Measurements from ENCODE around the gene ZNF662. TPM values are rescaled to one million over a fixed set of nuclear protein-coding genes. Genes with fewer than 3 reads are reported as not detected.
A peak's percentile ranks its signal among the peaks of the same experiment; 100 is the strongest.

Gene ZNF662
- total and polyA plus RNA-seq, 3 experiments from 2014 or later: 1.1 to 1.5 TPM; not detected in 1

GRCh38 chr3:42873221-42873982 lies 32.5 kb upstream of the ZNF662 start:
- no peaks in the 10 kb centered on the region for H3K4me1 Mint-ChIP-seq
- H3K27ac Mint-ChIP-seq: no peak overlapping the region
- no peaks in the 10 kb centered on the region for H3K36me3 Mint-ChIP-seq
- H3K27me3 Mint-ChIP-seq: peaks cover 3 to 7% of the 10 kb centered on the region in 2 donors
- H3K36me3 ChIP-seq (ENCODE audit: insufficient read depth, low read length): no peaks in the 10 kb centered on the region
- H3K27me3 ChIP-seq (ENCODE audit: insufficient read depth, low read length, poor library complexity, severe bottlenecking): no peaks in the 10 kb centered on the region
- POLR2A ChIA-PET: no interaction called here
- H3K4me3 ChIP-seq (ENCODE audit: low read length): no peak overlapping the region
- no peaks in the 10 kb centered on the region for H3K4me1 ChIP-seq (ENCODE audit: insufficient read depth, low read length)
- H3K9me3 ChIP-seq (ENCODE audit: low read length): no peaks in the 10 kb centered on the region
- DNase-seq: no peak
- CTCF ChIA-PET: no interaction called here
- no peaks in the 10 kb centered on the region for H3K9me3 Mint-ChIP-seq
- H3K27ac ChIP-seq (ENCODE audit: low read depth, low read length): no peak overlapping the region
- no peak overlapping the region for H3K4me3 Mint-ChIP-seq

- H3K27me3 ChIP-seq (ENCODE audit: insufficient read depth, low read length, poor library complexity, severe bottlenecking): no peaks in the 10 kb centered on the region
- DNase-seq: no peak
- H3K36me3 ChIP-seq (ENCODE audit: insufficient read depth, low read length): no peaks in the 10 kb centered on the region
- H3K9me3 Mint-ChIP-seq: no peaks in the 10 kb centered on the region
- no peak overlapping the region for H3K4me3 Mint-ChIP-seq
- H3K9me3 ChIP-seq (ENCODE audit: low read length): no peaks in the 10 kb centered on the region
- no peaks in the 10 kb centered on the region for H3K36me3 Mint-ChIP-seq
- H3K27ac Mint-ChIP-seq: no peak overlapping the region
- H3K4me1 Mint-ChIP-seq: peaks cover 0 to 3% (median 0%) of the 10 kb centered on the region in 3 donors
- no peaks in the 10 kb centered on the region for H3K4me1 ChIP-seq (ENCODE audit: insufficient read depth, low read length)
- no peak overlapping the region for H3K4me3 ChIP-seq (ENCODE audit: low read length)
- no peak overlapping the region for H3K27ac ChIP-seq (ENCODE audit: low read depth, low read length)
- ChIA-PET CTCF (no interaction called here), POLR2A (no interaction called here)
- peaks cover 3 to 7% of the 10 kb centered on the region in 2 donors for H3K27me3 Mint-ChIP-seq
Measured at GRCh38 chr3:42874749-42875148, 31.2 kb upstream of the ZNF662 start.

- POLR2A ChIA-PET: no interaction called here
- H3K4me3 ChIP-seq (ENCODE audit: low read length): no peak within 1 kb of the TSS
Measured at GRCh38 chr3:42875325-42876151, 30.4 kb upstream of the ZNF662 start, which contains the start of gene CYP8B1. CYP8B1 (minus strand) TSS chr3:42875879; CDS start chr3:42875816, 63 bp downstream.

GRCh38 chr3:42876401-42876800 lies 29.5 kb upstream of the ZNF662 start:
- no peaks in the 10 kb centered on the region for H3K36me3 ChIP-seq (ENCODE audit: insufficient read depth, low read length)
- ChIA-PET CTCF (no interaction called here), POLR2A (no interaction called here)
- no peak overlapping the region for H3K27ac Mint-ChIP-seq
- H3K4me1 Mint-ChIP-seq: peaks cover 8 to 13% (median 9%) of the 10 kb centered on the region in 3 donors
- peaks cover 3 to 7% of the 10 kb centered on the region in 2 donors for H3K27me3 Mint-ChIP-seq
- H3K4me3 Mint-ChIP-seq: no peak overlapping the region
- no peaks in the 10 kb centered on the region for H3K27me3 ChIP-seq (ENCODE audit: insufficient read depth, low read length, poor library complexity, severe bottlenecking)
- no peaks in the 10 kb centered on the region for H3K9me3 ChIP-seq (ENCODE audit: low read length)
- no peak overlapping the region for H3K27ac ChIP-seq (ENCODE audit: low read depth, low read length)
- no peak for DNase-seq
- no peak overlapping the region for H3K4me3 ChIP-seq (ENCODE audit: low read length)
- peaks cover 9% of the 10 kb centered on the region for H3K4me1 ChIP-seq (ENCODE audit: insufficient read depth, low read length)
- H3K9me3 Mint-ChIP-seq: no peaks in the 10 kb centered on the region
- no peaks in the 10 kb centered on the region for H3K36me3 Mint-ChIP-seq

More at GRCh38 chr3:42875325-42876151, 30.4 kb upstream of the ZNF662 start, which contains the start of gene CYP8B1:
- H3K36me3 ChIP-seq (ENCODE audit: insufficient read depth, low read length): no peaks in the 10 kb centered on the region
- DNase-seq: no peak
- Mint-ChIP-seq H3K27ac (no peak within 1 kb of the TSS), H3K9me3 (no peaks in the 10 kb centered on the region), H3K36me3 (no peaks in the 10 kb centered on the region), H3K27me3 (peaks cover 3 to 7% of the 10 kb centered on the region in 2 donors), H3K4me3 (no peak within 1 kb of the TSS), H3K4me1 (peaks cover 3 to 8% (median 4%) of the 10 kb centered on the region in 3 donors)
- no peaks in the 10 kb centered on the region for H3K27me3 ChIP-seq (ENCODE audit: insufficient read depth, low read length, poor library complexity, severe bottlenecking)
- CTCF ChIA-PET: no interaction called here
- peaks cover 3% of the 10 kb centered on the region for H3K4me1 ChIP-seq (ENCODE audit: insufficient read depth, low read length)
- no peak within 1 kb of the TSS for H3K27ac ChIP-seq (ENCODE audit: low read depth, low read length)
- H3K9me3 ChIP-seq (ENCODE audit: low read length): no peaks in the 10 kb centered on the region

- Mint-ChIP-seq H3K36me3 (no peaks in the 10 kb centered on the region), H3K27me3 (peaks cover 3 to 7% of the 10 kb centered on the region in 2 donors), H3K4me3 (no peak overlapping the region), H3K4me1 (peaks cover 9 to 17% (median 12%) of the 10 kb centered on the region in 3 donors), H3K9me3 (no peaks in the 10 kb centered on the region), H3K27ac (peak overlapping the region in 1 of 8 donors; percentile 16)
- CTCF ChIA-PET: interaction anchor here (0.9 kb wide), 1 partner anchor 8 kb away, joined by 3 read pairs; no protein-coding TSS in a partner anchor
- H3K27me3 ChIP-seq (ENCODE audit: insufficient read depth, low read length, poor library complexity, severe bottlenecking): no peaks in the 10 kb centered on the region
- H3K27ac ChIP-seq (ENCODE audit: low read depth, low read length): no peak overlapping the region
- H3K4me3 ChIP-seq (ENCODE audit: low read length): no peak overlapping the region
- H3K4me1 ChIP-seq (ENCODE audit: insufficient read depth, low read length): peaks cover 10% of the 10 kb centered on the region
- POLR2A ChIA-PET: no interaction called here
- DNase-seq: no peak
- H3K36me3 ChIP-seq (ENCODE audit: insufficient read depth, low read length): no peaks in the 10 kb centered on the region
- no peaks in the 10 kb centered on the region for H3K9me3 ChIP-seq (ENCODE audit: low read length)
Measured at GRCh38 chr3:42876940-42877720, 28.8 kb upstream of the ZNF662 start.

- no peak for DNase-seq
- H3K9me3 Mint-ChIP-seq: no peaks in the 10 kb centered on the region
- Histone ChIP-seq H3K4me1 (ENCODE audit: insufficient read depth, low read length) (peaks cover 10% of the 10 kb centered on the region), H3K27ac (ENCODE audit: low read depth, low read length) (no peak overlapping the region), H3K4me3 (ENCODE audit: low read length) (no peak overlapping the region), H3K9me3 (ENCODE audit: low read length) (no peaks in the 10 kb centered on the region), H3K36me3 (ENCODE audit: insufficient read depth, low read length) (no peaks in the 10 kb centered on the region), H3K27me3 (ENCODE audit: insufficient read depth, low read length, poor library complexity, severe bottlenecking) (no peaks in the 10 kb centered on the region)
- peak overlapping the region in 1 of 8 donors; percentile 19 for H3K27ac Mint-ChIP-seq
- peaks cover 9 to 17% (median 12%) of the 10 kb centered on the region in 3 donors for H3K4me1 Mint-ChIP-seq
- H3K27me3 Mint-ChIP-seq: peaks cover 0 to 3% of the 10 kb centered on the region in 2 donors
- POLR2A ChIA-PET: no interaction called here
- no peaks in the 10 kb centered on the region for H3K36me3 Mint-ChIP-seq
- CTCF ChIA-PET: interaction anchor here (0.9 to 1.9 kb wide), 2 partner anchors 8 to 97 kb away, joined by 3 to 9 read pairs; no protein-coding TSS in a partner anchor
- no peak overlapping the region for H3K4me3 Mint-ChIP-seq
Measured at GRCh38 chr3:42877881-42878280, 28.1 kb upstream of the ZNF662 start.

- Mint-ChIP-seq H3K27me3 (peaks cover 2% of the 10 kb centered on the region in 2 donors), H3K9me3 (no peaks in the 10 kb centered on the region), H3K4me1 (peaks cover 9 to 17% (median 12%) of the 10 kb centered on the region in 3 donors), H3K4me3 (peak overlapping the region; percentile 76 to 91 (median 81)), H3K36me3 (no peaks in the 10 kb centered on the region), H3K27ac (peak overlapping the region; percentile 25 to 96 (median 84))
- DNase-seq: no peak
- H3K9me3 ChIP-seq (ENCODE audit: low read length): no peaks in the 10 kb centered on the region
- H3K27ac ChIP-seq (ENCODE audit: low read depth, low read length): no peak overlapping the region
- peak overlapping the region; percentile 51 for H3K4me3 ChIP-seq (ENCODE audit: low read length)
- POLR2A ChIA-PET: no interaction called here
- H3K36me3 ChIP-seq (ENCODE audit: insufficient read depth, low read length): no peaks in the 10 kb centered on the region
- CTCF ChIA-PET: no interaction called here
- H3K27me3 ChIP-seq (ENCODE audit: insufficient read depth, low read length, poor library complexity, severe bottlenecking): no peaks in the 10 kb centered on the region
- peaks cover 10% of the 10 kb centered on the region for H3K4me1 ChIP-seq (ENCODE audit: insufficient read depth, low read length)
Measured at GRCh38 chr3:42880183-42880582, 25.8 kb upstream of the ZNF662 start.

Data from CD8-positive, alpha-beta memory T cell (primary cell).